ENCODE data around the gene CTBP2.

DNA sequence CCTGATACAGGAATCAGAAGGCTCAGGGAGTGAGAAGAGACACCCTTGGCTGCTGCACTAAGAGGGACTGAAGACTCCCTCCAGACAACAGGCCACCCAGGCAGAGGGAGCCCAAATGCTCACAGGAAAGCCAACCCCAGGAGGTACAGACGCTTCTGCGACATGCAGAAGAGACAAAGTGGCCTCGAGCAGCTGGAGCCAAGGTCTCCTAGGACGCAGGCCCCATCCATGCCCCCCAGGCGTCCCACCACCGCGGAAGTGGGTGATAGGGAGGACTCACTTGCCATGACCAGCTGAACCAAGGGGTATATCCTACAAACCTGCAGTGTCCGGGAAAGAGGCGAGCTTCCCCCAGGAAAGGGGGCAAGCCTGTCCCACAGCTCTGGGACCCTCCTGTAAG is 56.9 kb downstream of the CTBP2 start:
- TF ChIP-seq, protein P1, sequence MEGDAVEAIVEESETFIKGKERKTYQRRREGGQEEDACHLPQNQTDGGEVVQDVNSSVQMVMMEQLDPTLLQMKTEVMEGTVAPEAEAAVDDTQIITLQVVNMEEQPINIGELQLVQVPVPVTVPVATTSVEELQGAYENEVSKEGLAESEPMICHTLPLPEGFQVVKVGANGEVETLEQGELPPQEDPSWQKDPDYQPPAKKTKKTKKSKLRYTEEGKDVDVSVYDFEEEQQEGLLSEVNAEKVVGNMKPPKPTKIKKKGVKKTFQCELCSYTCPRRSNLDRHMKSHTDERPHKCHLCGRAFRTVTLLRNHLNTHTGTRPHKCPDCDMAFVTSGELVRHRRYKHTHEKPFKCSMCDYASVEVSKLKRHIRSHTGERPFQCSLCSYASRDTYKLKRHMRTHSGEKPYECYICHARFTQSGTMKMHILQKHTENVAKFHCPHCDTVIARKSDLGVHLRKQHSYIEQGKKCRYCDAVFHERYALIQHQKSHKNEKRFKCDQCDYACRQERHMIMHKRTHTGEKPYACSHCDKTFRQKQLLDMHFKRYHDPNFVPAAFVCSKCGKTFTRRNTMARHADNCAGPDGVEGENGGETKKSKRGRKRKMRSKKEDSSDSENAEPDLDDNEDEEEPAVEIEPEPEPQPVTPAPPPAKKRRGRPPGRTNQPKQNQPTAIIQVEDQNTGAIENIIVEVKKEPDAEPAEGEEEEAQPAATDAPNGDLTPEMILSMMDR (CRISPR knock-in tag; IDR thresholded peaks at IDR 0.05) = no peak
- TF ChIP-seq RCOR2 (CRISPR knock-in tag; IDR thresholded peaks at IDR 0.05) = no peak
- TF ChIP-seq ZZZ3 (CRISPR knock-in tag; IDR thresholded peaks at IDR 0.05; ENCODE audit: borderline replicate concordance) = no peak
- TF ChIP-seq ZNF619 (CRISPR knock-in tag; IDR thresholded peaks at IDR 0.05) = no peak
- TF ChIP-seq ZBTB21 (CRISPR knock-in tag; IDR thresholded peaks at IDR 0.05) = no peak
- TF ChIP-seq HOXA3 (CRISPR knock-in tag; IDR thresholded peaks at IDR 0.05) = no peak
- TF ChIP-seq, protein P2, sequence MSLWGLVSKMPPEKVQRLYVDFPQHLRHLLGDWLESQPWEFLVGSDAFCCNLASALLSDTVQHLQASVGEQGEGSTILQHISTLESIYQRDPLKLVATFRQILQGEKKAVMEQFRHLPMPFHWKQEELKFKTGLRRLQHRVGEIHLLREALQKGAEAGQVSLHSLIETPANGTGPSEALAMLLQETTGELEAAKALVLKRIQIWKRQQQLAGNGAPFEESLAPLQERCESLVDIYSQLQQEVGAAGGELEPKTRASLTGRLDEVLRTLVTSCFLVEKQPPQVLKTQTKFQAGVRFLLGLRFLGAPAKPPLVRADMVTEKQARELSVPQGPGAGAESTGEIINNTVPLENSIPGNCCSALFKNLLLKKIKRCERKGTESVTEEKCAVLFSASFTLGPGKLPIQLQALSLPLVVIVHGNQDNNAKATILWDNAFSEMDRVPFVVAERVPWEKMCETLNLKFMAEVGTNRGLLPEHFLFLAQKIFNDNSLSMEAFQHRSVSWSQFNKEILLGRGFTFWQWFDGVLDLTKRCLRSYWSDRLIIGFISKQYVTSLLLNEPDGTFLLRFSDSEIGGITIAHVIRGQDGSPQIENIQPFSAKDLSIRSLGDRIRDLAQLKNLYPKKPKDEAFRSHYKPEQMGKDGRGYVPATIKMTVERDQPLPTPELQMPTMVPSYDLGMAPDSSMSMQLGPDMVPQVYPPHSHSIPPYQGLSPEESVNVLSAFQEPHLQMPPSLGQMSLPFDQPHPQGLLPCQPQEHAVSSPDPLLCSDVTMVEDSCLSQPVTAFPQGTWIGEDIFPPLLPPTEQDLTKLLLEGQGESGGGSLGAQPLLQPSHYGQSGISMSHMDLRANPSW (CRISPR knock-in tag; IDR thresholded peaks at IDR 0.05; ENCODE audit: borderline replicate concordance) = no peak
- TF ChIP-seq CEBPB (IDR thresholded peaks at IDR 0.05; ENCODE audit: borderline replicate concordance, low read depth, low read length) = no peak
- no peak for TF ChIP-seq PCBP2 (optimal IDR thresholded peaks at IDR 0.05; ENCODE audit: low read depth, low read length, poor library complexity, severe bottlenecking)
- no peak for TF ChIP-seq HOXD1 (CRISPR knock-in tag; IDR thresholded peaks at IDR 0.05)
- TF ChIP-seq, protein P3, sequence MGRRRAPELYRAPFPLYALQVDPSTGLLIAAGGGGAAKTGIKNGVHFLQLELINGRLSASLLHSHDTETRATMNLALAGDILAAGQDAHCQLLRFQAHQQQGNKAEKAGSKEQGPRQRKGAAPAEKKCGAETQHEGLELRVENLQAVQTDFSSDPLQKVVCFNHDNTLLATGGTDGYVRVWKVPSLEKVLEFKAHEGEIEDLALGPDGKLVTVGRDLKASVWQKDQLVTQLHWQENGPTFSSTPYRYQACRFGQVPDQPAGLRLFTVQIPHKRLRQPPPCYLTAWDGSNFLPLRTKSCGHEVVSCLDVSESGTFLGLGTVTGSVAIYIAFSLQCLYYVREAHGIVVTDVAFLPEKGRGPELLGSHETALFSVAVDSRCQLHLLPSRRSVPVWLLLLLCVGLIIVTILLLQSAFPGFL (CRISPR knock-in tag; IDR thresholded peaks at IDR 0.05) = no peak
- no peak for TF ChIP-seq CBX5 (CRISPR knock-in tag; IDR thresholded peaks at IDR 0.05; ENCODE audit: borderline replicate concordance)
- no peak for TF ChIP-seq ZNF562 (CRISPR knock-in tag; IDR thresholded peaks at IDR 0.05; ENCODE audit: borderline replicate concordance)
- TF ChIP-seq TAF15 (IDR thresholded peaks at IDR 0.05; ENCODE audit: low read depth, low read length, poor library complexity, severe bottlenecking) = no peak

Data from HepG2 (cell line).